K562 (cell line): ENCODE data around the gene NOA1. TPM values are rescaled to one million over a fixed set of nuclear protein-coding genes. Genes with fewer than 3 reads are reported as not detected.

Experiments
- ATAC-seq: fragments of 200-7000 bp; cut with Tn5 transposase; 3 replicates; pipeline ENCODE4 v1.9.1; 2020; ENCODE audit warnings: moderate library complexity
- BruUV-seq: library from RNA; stranded (reverse); fragments of 400-500 nt; replicated peaks from 2 replicates; lab custom pipeline; 2021; lab: Mats Ljungman, UMichigan
- CTCF ChIA-PET: fragments of 300-600 bp; formaldehyde crosslinking; extraction: SDS; loops from one replicate; lab custom pipeline; 2021; ENCODE audit warnings: low intra/inter-chr PET ratio; lab: Yijun Ruan, JAX
- POLR2A ChIA-PET: fragments of 300-600, 350-650 bp; sonication (Branson Sonifier 250); formaldehyde crosslinking; extraction: SDS; loops from one replicate; lab custom pipeline; 2021; ENCODE audit warnings: antibody characterized with exemption, inconsistent platforms; lab: Yijun Ruan, JAX
- DNase-seq, 4 experiments: peaks; one replicate each; pipeline versions ENCODE4 v3.0.0 to v3.0.0-alpha.2; 2011 to 2018; ENCODE audit warnings: low spot score in 3 of 4, mixed read lengths in 3 of 4; ENCODE audit errors: extremely low read depth in 1 of 4
- FAIRE-seq: peaks from 2 replicates; lab custom pipeline; 2011; peaks lifted over from hg19 to GRCh38; lab: Jason Lieb, UNC
- H2AFZ ChIP-seq: 2 replicates; pipeline ENCODE4 v1.6.0; 2011; ENCODE audit warnings: low read depth, low read length, control low read depth, inconsistent platforms
- H3K27ac ChIP-seq: fragments of 200-600 bp; 3 replicates; pipeline ENCODE4 v1.8.0; 2011; ENCODE audit warnings: low read depth, mild to moderate bottlenecking, control low read depth, inconsistent platforms, low read length, moderate library complexity, mixed read lengths; ENCODE audit errors: extremely low read depth
- H3K27me3 ChIP-seq, 2 experiments: fragments of 300-600 bp in 1 of 2; 2 replicates in 1 of 2; 3 replicates in 1 of 2; pipeline versions ENCODE4 v1.6.0 to v1.8.0; 2011; ENCODE audit warnings: inconsistent platforms in 2 of 2, low read length in 2 of 2, mild to moderate bottlenecking in 1 of 2, mixed read lengths in 1 of 2, moderate library complexity in 1 of 2; ENCODE audit not compliant: control insufficient read depth in 2 of 2, insufficient read depth in 2 of 2
- H3K36me3 ChIP-seq: fragments of 300-600 bp; 3 replicates; pipeline ENCODE4 v1.8.0; 2011; ENCODE audit warnings: mild to moderate bottlenecking, low read length, inconsistent platforms; ENCODE audit not compliant: control insufficient read depth, insufficient read depth
- H3K4me1 ChIP-seq, 2 experiments: fragments of 200-600 bp in 1 of 2; replicated peaks in 1 of 2; 2 replicates in 1 of 2; 3 replicates in 1 of 2; pipeline versions ENCODE4 v1.5.1 to v1.8.0; 2011; ENCODE audit warnings: inconsistent platforms in 2 of 2, low read length in 2 of 2, mild to moderate bottlenecking in 1 of 2, mixed read lengths in 1 of 2, moderate library complexity in 1 of 2; ENCODE audit not compliant: control insufficient read depth in 2 of 2, insufficient read depth in 2 of 2
- H3K4me2 ChIP-seq: 2 replicates; pipeline ENCODE4 v1.6.1; 2011; ENCODE audit warnings: low read length, control low read depth, inconsistent platforms, mixed read lengths; ENCODE audit not compliant: insufficient read depth
- H3K4me3 ChIP-seq: fragments of 200-600 bp; sonication (generic), shearing (Covaris generic); 2 replicates; pipeline ENCODE4 v1.5.1; 2016; ENCODE audit warnings: control low read depth, inconsistent platforms
- H3K79me2 ChIP-seq: fragments of 200-600 bp; 3 replicates; pipeline ENCODE4 v1.8.0; 2011; ENCODE audit warnings: low read length, inconsistent platforms; ENCODE audit not compliant: control insufficient read depth, insufficient read depth
- H3K9ac ChIP-seq, 2 experiments: 2 replicates each; pipeline versions ENCODE4 v1.6.0 to v1.6.1; 2011; ENCODE audit warnings: low read depth in 2 of 2, low read length in 2 of 2, control low read depth in 1 of 2, inconsistent platforms in 1 of 2, mild to moderate bottlenecking in 1 of 2, mixed read lengths in 1 of 2; ENCODE audit not compliant: insufficient read depth in 1 of 2
- H3K9me1 ChIP-seq: one replicate; pipeline ENCODE4 v1.6.0; 2011; ENCODE audit warnings: inconsistent platforms, mild to moderate bottlenecking, low read length, moderate library complexity; ENCODE audit not compliant: control insufficient read depth, insufficient read depth
- H3K9me3 ChIP-seq: replicated peaks from 2 replicates; pipeline ENCODE4 v1.5.1; 2011; ENCODE audit warnings: low read depth, low read length, inconsistent platforms; ENCODE audit not compliant: control insufficient read depth, insufficient read depth
- H4K20me1 ChIP-seq: replicated peaks from 2 replicates; pipeline ENCODE4 v1.6.1; 2011; ENCODE audit warnings: low read length, inconsistent platforms, mixed read lengths; ENCODE audit not compliant: control insufficient read depth, insufficient read depth
- ARID1B ChIP-seq: fragments of 450-650 bp; IDR thresholded peaks from 2 replicates; pipeline ENCODE4 v1.6.1; 2016; ENCODE audit warnings: antibody characterized with exemption, mild to moderate bottlenecking, inconsistent platforms
- DMBX1 ChIP-seq: fragments of 250-450 bp; sonication (Bioruptor Pico); IDR thresholded peaks from 2 replicates; pipeline ENCODE4 v1.8.0; 2022; ENCODE audit warnings: inconsistent platforms, mild to moderate bottlenecking, moderate library complexity, borderline replicate concordance
- ELF2 ChIP-seq: fragments of 250-450 bp; sonication (Bioruptor Pico); IDR thresholded peaks from 2 replicates; pipeline ENCODE4 v1.5.0; 2021; ENCODE audit warnings: mild to moderate bottlenecking
- PCBP2 ChIP-seq: fragments of 200-400 bp; formaldehyde crosslinking; IDR thresholded peaks from 2 replicates; pipeline ENCODE4 v1.6.1; 2018; ENCODE audit warnings: low read length, low read depth, mild to moderate bottlenecking, moderate library complexity; ENCODE audit not compliant: poor library complexity, severe bottlenecking
- RBM25 ChIP-seq: fragments of 200-400 bp; formaldehyde crosslinking; IDR thresholded peaks from 2 replicates; pipeline ENCODE4 v1.6.1; 2018; ENCODE audit warnings: low read length, low read depth, moderate library complexity; ENCODE audit not compliant: severe bottlenecking
- U2AF2 ChIP-seq: fragments of 200-400 bp; formaldehyde crosslinking; optimal IDR thresholded peaks from 2 replicates; pipeline ENCODE3; 2017; ENCODE audit warnings: low read depth, mild to moderate bottlenecking, low read length
- ZNF584 ChIP-seq: fragments of 200-800 bp; sonication (Bioruptor generic); IDR thresholded peaks from 2 replicates; pipeline ENCODE4 v1.6.1; 2016; ENCODE audit warnings: low read depth, mild to moderate bottlenecking, missing genetic modification characterization, missing compliant biosample characterization
- WGBS: fragments of 100-300 bp; shearing (Covaris generic); methylation state at CpG from one replicate; pipeline ENCODE4 v1.1.6; 2016; ENCODE audit warnings: low coverage, mixed read lengths; ENCODE audit not compliant: insufficient coverage; ENCODE audit errors: missing lambda C conversion rate; 5-methylcytosine and 5-hydroxymethylcytosine counted together
- in situ Hi-C: fragments of 300-500 bp; cut with MboI; formaldehyde crosslinking; loops from 4 replicates; pipeline ENCODE4 v1.15.0; 2018; ENCODE audit warnings: inconsistent platforms, mixed read lengths
- intact Hi-C: fragments of 100-400 bp; cut with micrococcal nuclease; formaldehyde crosslinking; loops from 2 replicates; pipeline ENCODE4 v1.14.2; 2022
- polyA plus RNA-seq, 8 experiments: library from polyadenylated mRNA; depleted of rRNA in 4 of 8; stranded (reverse) in 5 of 8; unstranded in 3 of 8; fragments of >200 nt; fragmentation: Nextera tagmentation in 2 of 8; fragmentation: Illumina TruSeq in 1 of 8; extraction: Ambion mirVana in 2 of 8; extraction: Trizol in 1 of 8; gene quantifications; 2 replicates each; pipeline versions ENCODE4 v1.2.1 to v1.2.3, GENCODE V29; 2011 to 2014; ENCODE audit warnings: inconsistent platforms in 1 of 8, missing spikeins in 1 of 8
- total RNA-seq, 7 experiments: library from RNA; depleted of rRNA in 6 of 7; stranded (reverse); fragments of >200 nt in 6 of 7; fragmentation: Illumina TruSeq in 2 of 7; extraction: Trizol in 2 of 7; gene quantifications; 2 replicates each; pipeline versions ENCODE4 v1.2.1 to v1.2.3, GENCODE V29; 2011 to 2021; ENCODE audit warnings: low replicate concordance in 1 of 7
- TF ChIP-seq, protein P1 (sequence below): fragments of 250-450 bp; sonication (Bioruptor Pico); IDR thresholded peaks from 2 replicates; pipeline ENCODE4 v1.5.1; 2021; ENCODE audit warnings: mild to moderate bottlenecking

Gene NOA1
- total and polyA plus RNA-seq, 9 of the 15 experiments (the other 6 are each of a cell fraction or from before 2014, with no cell fraction given) = 2.6 to 26.6 (median 16.7) TPM

DNA sequence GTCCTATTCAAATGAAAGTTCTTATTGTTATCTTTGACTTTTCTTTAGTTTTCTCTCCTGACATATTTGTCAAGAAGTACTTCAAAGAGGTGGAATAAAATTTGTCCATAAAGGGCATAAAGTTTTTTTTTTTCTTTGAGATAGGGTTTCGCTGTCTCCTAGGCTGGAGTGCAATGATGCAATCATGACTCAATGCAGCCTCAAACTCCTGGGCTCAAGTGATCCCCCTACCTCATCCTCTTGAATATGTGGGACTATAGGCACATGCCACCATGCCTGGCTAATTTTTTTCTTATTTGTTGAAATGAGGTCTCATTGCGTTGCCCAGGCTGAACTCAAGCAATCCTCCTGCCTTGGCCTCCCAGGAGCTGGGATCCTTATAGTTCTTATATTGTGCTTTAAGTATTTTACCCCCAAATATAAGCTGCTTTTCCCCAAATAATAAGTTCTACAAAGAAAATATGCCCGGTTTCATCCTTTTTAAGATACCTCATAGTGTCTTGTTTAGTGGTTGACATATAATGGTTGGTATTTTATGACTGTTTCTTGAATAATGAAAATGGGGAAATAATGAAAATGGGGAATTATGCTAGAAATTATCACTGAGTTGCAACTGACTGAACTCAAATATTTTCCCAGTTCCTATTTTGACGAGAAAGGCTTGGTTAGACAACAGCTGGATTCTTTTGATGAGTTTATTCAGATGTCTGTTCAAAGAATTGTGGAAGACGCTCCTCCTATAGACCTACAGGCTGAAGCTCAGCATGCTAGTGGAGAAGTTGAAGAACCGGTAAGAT, 12.9 kb upstream of the NOA1 start:
- Histone ChIP-seq H3K9me3 (no peaks in the 10 kb centered on the region), H4K20me1 (no peaks in the 10 kb centered on the region), H3K9ac (no peak overlapping the region), H3K27me3 (no peaks in the 10 kb centered on the region), H3K27ac (peak overlapping the region; percentile 23; the same call in 1 of the 3 replicates), H3K4me2 (no peak overlapping the region), H3K4me1 (peaks cover 0 to under 1% of the 10 kb centered on the region in 2 experiments; a peak in 2 of 5 replicates), H3K9me1 (no peaks in the 10 kb centered on the region), H3K4me3 (no peak overlapping the region), H2AFZ (no peak overlapping the region), H3K36me3 (peaks cover 93% of the 10 kb centered on the region), H3K79me2 (peaks cover 65% of the 10 kb centered on the region)
- intact Hi-C loops = no loop called here
- ATAC-seq (peak; percentile 83), DNase-seq (peak in 1 of 4 experiments; percentile 21), FAIRE-seq (no peak)
- no TSS peak for BruUV-seq
- in situ Hi-C loops = no loop called here
- ChIA-PET CTCF (no interaction called here), POLR2A (interaction anchor here (5.9 kb wide), 1 partner anchor 11 kb away, joined by 61 read pairs; the partner anchor contains the start of genes NOA1 and POLR2B)
- 94% methylated on average over 6 of the region's 6 CpGs for WGBS
- TF ChIP-seq ARID1B = no peak
- TF ChIP-seq, protein P1, sequence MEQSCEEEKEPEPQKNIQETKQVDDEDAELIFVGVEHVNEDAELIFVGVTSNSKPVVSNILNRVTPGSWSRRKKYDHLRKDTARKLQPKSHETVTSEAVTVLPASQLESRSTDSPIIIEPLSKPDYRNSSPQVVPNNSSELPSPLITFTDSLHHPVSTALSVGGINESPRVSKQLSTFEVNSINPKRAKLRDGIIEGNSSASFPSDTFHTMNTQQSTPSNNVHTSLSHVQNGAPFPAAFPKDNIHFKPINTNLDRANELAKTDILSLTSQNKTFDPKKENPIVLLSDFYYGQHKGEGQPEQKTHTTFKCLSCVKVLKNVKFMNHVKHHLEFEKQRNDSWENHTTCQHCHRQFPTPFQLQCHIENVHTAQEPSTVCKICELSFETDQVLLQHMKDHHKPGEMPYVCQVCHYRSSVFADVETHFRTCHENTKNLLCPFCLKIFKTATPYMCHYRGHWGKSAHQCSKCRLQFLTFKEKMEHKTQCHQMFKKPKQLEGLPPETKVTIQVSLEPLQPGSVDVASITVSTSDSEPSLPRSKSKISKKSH (CRISPR knock-in tag) = no peak
- TF ChIP-seq PCBP2 = no peak
- TF ChIP-seq RBM25 = no peak
- no peak for TF ChIP-seq U2AF2
- TF ChIP-seq DMBX1 (CRISPR knock-in tag) = peak; percentile 79; the same call in 1 of the 2 replicates
- TF ChIP-seq ELF2 (CRISPR knock-in tag) = no peak
- TF ChIP-seq ZNF584 (CRISPR knock-in tag) = peak; percentile 85; the same call in 1 of the 2 replicates
